ENCODE results near the gene TBL2. TPM values are rescaled to one million over a fixed set of nuclear protein-coding genes. Genes with fewer than 3 reads are reported as not detected.

TBL2 gene
- total and polyA plus RNA-seq, 10 of the 15 experiments (the other 5 are each of a cell fraction or from before 2014, with no cell fraction given), result 1.1 to 49.7 (median 26.7) TPM

DNA sequence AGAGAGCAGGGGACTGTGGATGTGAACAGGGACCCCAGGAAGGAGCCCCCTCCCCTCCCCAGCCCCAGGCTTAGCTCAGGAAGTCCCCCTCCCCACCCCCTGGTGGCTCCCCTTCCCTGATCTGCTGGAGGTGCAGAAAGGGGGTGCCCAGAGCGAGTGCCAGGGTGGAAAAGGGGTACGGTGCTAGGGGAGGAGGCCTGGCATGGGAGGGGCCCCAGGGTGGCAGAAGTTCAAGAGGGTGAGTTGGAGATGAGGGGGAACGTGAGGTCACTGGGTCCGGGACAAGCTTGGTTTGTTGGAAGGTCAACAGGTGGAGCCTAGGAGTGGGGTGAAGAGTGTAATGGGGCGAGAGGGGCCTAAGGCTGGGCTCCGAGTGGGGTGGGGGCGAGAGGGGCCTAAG lies 21.5 kb upstream of the TBL2 start:
- BruUV-seq (replicated peaks), result no TSS peak
- CTCF ChIA-PET, result interaction anchor here (1.0 kb wide), 1 partner anchor 14 kb away, joined by 3 read pairs; no protein-coding TSS in a partner anchor
- H3K36me3 ChIP-seq (ENCODE audit: control insufficient read depth in 2 of 2, insufficient read depth in 2 of 2, low read length in 1 of 2), result no peaks in the 10 kb centered on the region
- no peak overlapping the region for H3K9ac ChIP-seq (ENCODE audit: control insufficient read depth, insufficient read depth, low read length)
- TF ChIP-seq NRF1 (conservative IDR thresholded peaks at IDR 0.05; ENCODE audit: low read depth, low read length), result no peak
- no peak overlapping the region for H3K4me3 ChIP-seq
- POLR2A ChIA-PET, result no interaction called here
- in situ Hi-C loops (cut with MboI) (no loop called here), intact Hi-C loops (cut with micrococcal nuclease; ENCODE audit: unreplicated experiment) (no loop called here)
- no peaks in the 10 kb centered on the region for H3K27me3 ChIP-seq (replicated peaks in 1 of 2; ENCODE audit: control insufficient read depth in 2 of 2, insufficient read depth in 2 of 2, low read length in 1 of 2)
- DNase-seq (ENCODE audit: low read depth, low spot score) (no peak), FAIRE-seq (no peak), ATAC-seq (no peak)
- RAD21 ChIA-PET (ENCODE audit: unreplicated experiment), result no interaction called here
- no peak overlapping the region for H3K4me2 ChIP-seq (ENCODE audit: control insufficient read depth, insufficient read depth)
- no peak overlapping the region for H3K27ac ChIP-seq (ENCODE audit: control insufficient read depth, insufficient read depth)
- no peaks in the 10 kb centered on the region for H3K9me3 ChIP-seq (replicated peaks; ENCODE audit: control insufficient read depth, insufficient read depth, low read length)
- H4K20me1 ChIP-seq (ENCODE audit: control insufficient read depth, insufficient read depth), result no peaks in the 10 kb centered on the region
- WGBS (ENCODE audit: insufficient coverage, insufficient replicate concordance, low lambda C conversion rate, missing lambda C conversion rate), result 40% methylated on average over 4 of the region's 7 CpGs
- no peaks in the 10 kb centered on the region for H3K4me1 ChIP-seq (ENCODE audit: control insufficient read depth, insufficient read depth, low read length)
- H2AFZ ChIP-seq (ENCODE audit: control insufficient read depth, low read depth, low read length), result no peak overlapping the region
- SMC1A ChIA-PET (ENCODE audit: uncharacterized antibody, unreplicated experiment), result interaction anchor here (1.1 kb wide), 1 partner anchor 13 kb away, joined by 3 read pairs; no protein-coding TSS in a partner anchor
- no peaks in the 10 kb centered on the region for H3K79me2 ChIP-seq (ENCODE audit: control insufficient read depth, insufficient read depth, low read length)

DNA sequence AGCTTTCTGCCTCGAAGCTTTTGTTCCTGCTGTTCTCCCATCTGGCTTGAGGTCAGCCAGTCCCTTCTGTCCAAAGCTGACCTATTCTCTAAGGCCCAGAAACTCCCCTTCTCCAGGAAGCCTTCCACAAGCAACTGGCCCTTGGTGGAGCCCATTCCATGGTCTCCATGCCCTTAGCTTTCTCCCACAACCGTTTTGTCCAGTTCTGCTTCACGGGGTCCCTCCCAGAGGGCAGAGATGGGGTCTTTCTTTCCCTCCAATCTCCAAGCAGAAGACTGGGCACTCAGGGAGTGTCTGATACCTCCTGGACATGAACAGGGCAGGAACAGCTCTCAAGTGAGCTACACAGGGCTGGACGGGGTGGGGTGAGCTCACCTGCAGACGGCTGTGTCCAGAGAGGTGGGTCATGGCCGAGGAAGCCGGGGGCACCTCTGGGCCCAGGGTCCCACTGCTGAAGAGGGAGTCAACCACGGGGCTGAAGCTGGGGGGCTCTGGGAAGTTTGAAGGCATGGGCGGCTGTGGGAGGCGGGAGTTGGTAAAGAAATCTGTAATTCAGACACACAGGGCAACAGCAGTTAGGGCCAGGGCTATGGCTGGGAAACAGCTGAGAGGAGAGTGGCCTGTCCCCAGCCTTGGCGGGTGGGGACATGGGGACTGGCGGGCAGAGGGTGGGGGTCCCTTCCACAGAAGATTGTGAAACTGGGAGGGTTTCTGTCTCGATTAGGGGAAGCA lies 20.9 kb upstream of the TBL2 start:
- H3K79me2 ChIP-seq (ENCODE audit: control insufficient read depth, insufficient read depth, low read length), result no peaks in the 10 kb centered on the region
- no peaks in the 10 kb centered on the region for H3K4me1 ChIP-seq (ENCODE audit: control insufficient read depth, insufficient read depth, low read length)
- in situ Hi-C loops (cut with MboI) (no loop called here), intact Hi-C loops (cut with micrococcal nuclease; ENCODE audit: unreplicated experiment) (no loop called here)
- DNase-seq (ENCODE audit: low read depth, low spot score) (no peak), ATAC-seq (no peak), FAIRE-seq (no peak)
- H3K27ac ChIP-seq (ENCODE audit: control insufficient read depth, insufficient read depth), result no peak overlapping the region
- WGBS (ENCODE audit: insufficient coverage, insufficient replicate concordance, low lambda C conversion rate, missing lambda C conversion rate), result 28% methylated on average over 13 of the region's 13 CpGs
- H3K9me3 ChIP-seq (replicated peaks; ENCODE audit: control insufficient read depth, insufficient read depth, low read length), result no peaks in the 10 kb centered on the region
- no peak for TF ChIP-seq BHLHE40 (IDR thresholded peaks at IDR 0.05; ENCODE audit: borderline replicate concordance in 1 of 2, low read depth in 2 of 2, low read length in 1 of 2)
- TF ChIP-seq BCL11A (IDR thresholded peaks at IDR 0.05; ENCODE audit: low read depth, low read length), result no peak
- no peak for TF ChIP-seq YY1 (IDR thresholded peaks at IDR 0.05; ENCODE audit: low read depth, low read length)
- TF ChIP-seq ZNF24 (IDR thresholded peaks at IDR 0.05), result no peak
- TF ChIP-seq, protein P1, sequence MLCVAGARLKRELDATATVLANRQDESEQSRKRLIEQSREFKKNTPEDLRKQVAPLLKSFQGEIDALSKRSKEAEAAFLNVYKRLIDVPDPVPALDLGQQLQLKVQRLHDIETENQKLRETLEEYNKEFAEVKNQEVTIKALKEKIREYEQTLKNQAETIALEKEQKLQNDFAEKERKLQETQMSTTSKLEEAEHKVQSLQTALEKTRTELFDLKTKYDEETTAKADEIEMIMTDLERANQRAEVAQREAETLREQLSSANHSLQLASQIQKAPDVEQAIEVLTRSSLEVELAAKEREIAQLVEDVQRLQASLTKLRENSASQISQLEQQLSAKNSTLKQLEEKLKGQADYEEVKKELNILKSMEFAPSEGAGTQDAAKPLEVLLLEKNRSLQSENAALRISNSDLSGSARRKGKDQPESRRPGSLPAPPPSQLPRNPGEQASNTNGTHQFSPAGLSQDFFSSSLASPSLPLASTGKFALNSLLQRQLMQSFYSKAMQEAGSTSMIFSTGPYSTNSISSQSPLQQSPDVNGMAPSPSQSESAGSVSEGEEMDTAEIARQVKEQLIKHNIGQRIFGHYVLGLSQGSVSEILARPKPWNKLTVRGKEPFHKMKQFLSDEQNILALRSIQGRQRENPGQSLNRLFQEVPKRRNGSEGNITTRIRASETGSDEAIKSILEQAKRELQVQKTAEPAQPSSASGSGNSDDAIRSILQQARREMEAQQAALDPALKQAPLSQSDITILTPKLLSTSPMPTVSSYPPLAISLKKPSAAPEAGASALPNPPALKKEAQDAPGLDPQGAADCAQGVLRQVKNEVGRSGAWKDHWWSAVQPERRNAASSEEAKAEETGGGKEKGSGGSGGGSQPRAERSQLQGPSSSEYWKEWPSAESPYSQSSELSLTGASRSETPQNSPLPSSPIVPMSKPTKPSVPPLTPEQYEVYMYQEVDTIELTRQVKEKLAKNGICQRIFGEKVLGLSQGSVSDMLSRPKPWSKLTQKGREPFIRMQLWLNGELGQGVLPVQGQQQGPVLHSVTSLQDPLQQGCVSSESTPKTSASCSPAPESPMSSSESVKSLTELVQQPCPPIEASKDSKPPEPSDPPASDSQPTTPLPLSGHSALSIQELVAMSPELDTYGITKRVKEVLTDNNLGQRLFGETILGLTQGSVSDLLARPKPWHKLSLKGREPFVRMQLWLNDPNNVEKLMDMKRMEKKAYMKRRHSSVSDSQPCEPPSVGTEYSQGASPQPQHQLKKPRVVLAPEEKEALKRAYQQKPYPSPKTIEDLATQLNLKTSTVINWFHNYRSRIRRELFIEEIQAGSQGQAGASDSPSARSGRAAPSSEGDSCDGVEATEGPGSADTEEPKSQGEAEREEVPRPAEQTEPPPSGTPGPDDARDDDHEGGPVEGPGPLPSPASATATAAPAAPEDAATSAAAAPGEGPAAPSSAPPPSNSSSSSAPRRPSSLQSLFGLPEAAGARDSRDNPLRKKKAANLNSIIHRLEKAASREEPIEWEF (IDR thresholded peaks at IDR 0.05; ENCODE audit: insufficient replicate concordance, low read depth, low read length), result no peak
- no peaks in the 10 kb centered on the region for H3K27me3 ChIP-seq (replicated peaks in 1 of 2; ENCODE audit: control insufficient read depth in 2 of 2, insufficient read depth in 2 of 2, low read length in 1 of 2)
- H3K4me3 ChIP-seq, result no peak overlapping the region
- ChIA-PET CTCF (interaction anchor here (0.9 to 1.9 kb wide), 3 partner anchors 7 to 14 kb away, joined by 3 to 9 read pairs (median 3); no protein-coding TSS in a partner anchor), POLR2A (no interaction called here), RAD21 (ENCODE audit: unreplicated experiment) (no interaction called here), SMC1A (ENCODE audit: uncharacterized antibody, unreplicated experiment) (interaction anchor here (0.6 kb wide), 1 partner anchor 8 kb away, joined by 3 read pairs; no protein-coding TSS in a partner anchor)
- no peak overlapping the region for H3K4me2 ChIP-seq (ENCODE audit: control insufficient read depth, insufficient read depth)
- H3K36me3 ChIP-seq (ENCODE audit: control insufficient read depth in 2 of 2, insufficient read depth in 2 of 2, low read length in 1 of 2), result no peaks in the 10 kb centered on the region
- no peak overlapping the region for H2AFZ ChIP-seq (ENCODE audit: control insufficient read depth, low read depth, low read length)
- H4K20me1 ChIP-seq (ENCODE audit: control insufficient read depth, insufficient read depth), result no peaks in the 10 kb centered on the region
- BruUV-seq (replicated peaks), result no TSS peak
- no peak overlapping the region for H3K9ac ChIP-seq (ENCODE audit: control insufficient read depth, insufficient read depth, low read length)

Measured in GM12878 (cell line).